Measurements from ENCODE around the gene MRPL20.

MRPL20 gene

GRCh38 chr1:1356796-1357401 is 50.2 kb downstream of the MRPL20 start:
- Histone ChIP-seq H3K4me1 (no peaks in the 10 kb centered on the region), H2AFZ (no peak overlapping the region), H3K9me3 (ENCODE audit: control insufficient read depth, low read length) (no peaks in the 10 kb centered on the region), H3K4me3 (ENCODE audit: low read depth, low read length) (no peak overlapping the region), H3K4me2 (ENCODE audit: low read length) (no peak overlapping the region), H3K27ac (no peak overlapping the region), H3K9ac (no peak overlapping the region), H3K36me3 (ENCODE audit: control insufficient read depth, insufficient read depth, low read length) (no peaks in the 10 kb centered on the region), H3K27me3 (ENCODE audit: control insufficient read depth, insufficient read depth, low read length) (no peaks in the 10 kb centered on the region), H3K79me2 (no peaks in the 10 kb centered on the region)
- no peak for TF ChIP-seq CTCF (IDR thresholded peaks at IDR 0.05)

- H3K79me2 ChIP-seq: no peaks in the 10 kb centered on the region
- no peaks in the 10 kb centered on the region for H3K4me1 ChIP-seq
- no peaks in the 10 kb centered on the region for H3K27me3 ChIP-seq (ENCODE audit: control insufficient read depth, insufficient read depth, low read length)
- no peak for TF ChIP-seq CTCF (IDR thresholded peaks at IDR 0.05)
- no peaks in the 10 kb centered on the region for H3K9me3 ChIP-seq (ENCODE audit: control insufficient read depth, low read length)
- H3K4me2 ChIP-seq (ENCODE audit: low read length): no peak overlapping the region
- H3K27ac ChIP-seq: no peak overlapping the region
- H3K4me3 ChIP-seq (ENCODE audit: low read depth, low read length): no peak overlapping the region
- H3K9ac ChIP-seq: no peak overlapping the region
- no peaks in the 10 kb centered on the region for H3K36me3 ChIP-seq (ENCODE audit: control insufficient read depth, insufficient read depth, low read length)
- no peak overlapping the region for H2AFZ ChIP-seq
These were observed 50.8 kb downstream of the MRPL20 start for GRCh38 chr1:1356166-1356795.

- H3K79me2 ChIP-seq: no peaks in the 10 kb centered on the region
- H3K27me3 ChIP-seq (ENCODE audit: control insufficient read depth, insufficient read depth, low read length): no peaks in the 10 kb centered on the region
- H3K9ac ChIP-seq: no peak overlapping the region
- no peaks in the 10 kb centered on the region for H3K4me1 ChIP-seq
- H3K36me3 ChIP-seq (ENCODE audit: control insufficient read depth, insufficient read depth, low read length): no peaks in the 10 kb centered on the region
- H3K27ac ChIP-seq: no peak overlapping the region
- no peak overlapping the region for H3K4me3 ChIP-seq (ENCODE audit: low read depth, low read length)
- no peak overlapping the region for H2AFZ ChIP-seq
- no peaks in the 10 kb centered on the region for H3K9me3 ChIP-seq (ENCODE audit: control insufficient read depth, low read length)
- TF ChIP-seq CTCF (IDR thresholded peaks at IDR 0.05): no peak
- H3K4me2 ChIP-seq (ENCODE audit: low read length): peak overlapping the region; percentile 44
These were observed 51.7 kb downstream of the MRPL20 start for GRCh38 chr1:1355416-1355815.

- Histone ChIP-seq H3K9ac (no peak overlapping the region), H3K4me1 (no peaks in the 10 kb centered on the region), H2AFZ (no peak overlapping the region), H3K27me3 (ENCODE audit: control insufficient read depth, insufficient read depth, low read length) (no peaks in the 10 kb centered on the region), H3K27ac (no peak overlapping the region), H3K9me3 (ENCODE audit: control insufficient read depth, low read length) (no peaks in the 10 kb centered on the region), H3K36me3 (ENCODE audit: control insufficient read depth, insufficient read depth, low read length) (no peaks in the 10 kb centered on the region), H3K79me2 (no peaks in the 10 kb centered on the region), H3K4me2 (ENCODE audit: low read length) (no peak overlapping the region), H3K4me3 (ENCODE audit: low read depth, low read length) (no peak overlapping the region)
- TF ChIP-seq CTCF (IDR thresholded peaks at IDR 0.05): no peak
These were observed 52.5 kb downstream of the MRPL20 start for GRCh38 chr1:1354271-1355247.
